Neural cell (in vitro differentiated cells): ENCODE results near the gene NUP133. TPM values are rescaled to one million over a fixed set of nuclear protein-coding genes. Genes with fewer than 3 reads are reported as not detected.

ENCODE experiments used
- H2AFZ ChIP-seq: fragments of 200-600, 300-800 bp; sonication (generic), shearing (Covaris generic); 2 replicates; pipeline ENCODE4 v1.6.0; 2014; ENCODE audit warnings: low read depth, mild to moderate bottlenecking, antibody characterized with exemption, low read length, moderate library complexity
- H3F3A ChIP-seq: fragments of 200-600 bp; shearing (Covaris generic); 2 replicates; pipeline ENCODE4 v1.6.1; 2016; ENCODE audit warnings: mild to moderate bottlenecking, moderate library complexity, mixed read lengths, antibody characterized with exemption, low read length; ENCODE audit not compliant: insufficient read depth, poor library complexity, severe bottlenecking
- H3K27ac ChIP-seq: fragments of 200-600, 300-800 bp; sonication (generic), shearing (Covaris generic); 2 replicates; pipeline ENCODE4 v1.5.1; 2014; ENCODE audit warnings: mild to moderate bottlenecking, low read length, moderate library complexity
- H3K27me3 ChIP-seq: fragments of 300-800, 200-600 bp; sonication (generic), shearing (Covaris generic); 2 replicates; pipeline ENCODE4 v1.6.0; 2014; ENCODE audit warnings: mild to moderate bottlenecking, low read depth, low read length, moderate library complexity; ENCODE audit not compliant: insufficient read depth
- H3K36me3 ChIP-seq: fragments of 300-800, 200-600 bp; sonication (generic), shearing (Covaris generic); 2 replicates; pipeline ENCODE4 v1.5.1; 2014; ENCODE audit warnings: mild to moderate bottlenecking, antibody characterized with exemption, low read length, moderate library complexity; ENCODE audit not compliant: insufficient read depth
- H3K4me2 ChIP-seq: fragments of 300-800, 200-600 bp; sonication (generic), shearing (Covaris generic); 2 replicates; pipeline ENCODE4 v1.6.0; 2014; ENCODE audit warnings: mild to moderate bottlenecking, low read length
- H3K4me3 ChIP-seq: fragments of 300-800, 200-600 bp; sonication (generic), shearing (Covaris generic); 2 replicates; pipeline ENCODE4 v1.5.1; 2014; ENCODE audit warnings: mild to moderate bottlenecking, low read length, moderate library complexity
- H3K79me2 ChIP-seq: fragments of 200-600 bp; shearing (Covaris generic); replicated peaks from 2 replicates; pipeline ENCODE4 v1.6.0; 2014; ENCODE audit warnings: mild to moderate bottlenecking, low read length, moderate library complexity; ENCODE audit not compliant: insufficient read depth
- H3K9ac ChIP-seq: fragments of 300-800, 200-600 bp; sonication (generic), shearing (Covaris generic); 2 replicates; pipeline ENCODE4 v1.6.1; 2016; ENCODE audit warnings: mild to moderate bottlenecking, low read length, mixed read lengths
- H3K9me2 ChIP-seq: fragments of 200-600 bp; shearing (Covaris generic); 2 replicates; pipeline ENCODE4 v1.6.1; 2016; ENCODE audit warnings: mild to moderate bottlenecking, low read length, mixed read lengths; ENCODE audit not compliant: insufficient read depth
- H3K9me3 ChIP-seq: fragments of 200-600, 300-800 bp; sonication (generic), shearing (Covaris generic); 2 replicates; pipeline ENCODE4 v1.6.1; 2016; ENCODE audit warnings: mild to moderate bottlenecking, mixed run types, low read length, moderate library complexity, mixed read lengths
- H4K20me1 ChIP-seq: fragments of 200-600 bp; shearing (Covaris generic); 2 replicates; pipeline ENCODE4 v1.6.1; 2016; ENCODE audit warnings: mild to moderate bottlenecking, mixed run types; ENCODE audit not compliant: insufficient read depth
- CTCF ChIP-seq: fragments of 450-650 bp; IDR thresholded peaks from 2 replicates; pipeline ENCODE4 v1.5.1; 2014; ENCODE audit warnings: antibody characterized with exemption, mild to moderate bottlenecking, moderate library complexity; ENCODE audit not compliant: poor library complexity, severe bottlenecking
- EP300 ChIP-seq: fragments of 450-650 bp; conservative IDR thresholded peaks from 2 replicates; pipeline ENCODE4 v1.6.1; 2014; ENCODE audit warnings: antibody characterized with exemption, mild to moderate bottlenecking, moderate library complexity; ENCODE audit not compliant: poor library complexity, severe bottlenecking
- EZH2 ChIP-seq: fragments of 200-600, 300-800 bp; shearing (Covaris generic), sonication (generic); IDR thresholded peaks from 2 replicates; pipeline ENCODE4 v1.6.1; 2014; ENCODE audit warnings: antibody characterized with exemption, low read length, borderline replicate concordance, mild to moderate bottlenecking; ENCODE audit not compliant: insufficient read depth, poor library complexity, severe bottlenecking
- MXI1 ChIP-seq: fragments of 450-650 bp; conservative IDR thresholded peaks from 2 replicates; pipeline ENCODE4 v1.6.1; 2014; ENCODE audit warnings: antibody characterized with exemption, mild to moderate bottlenecking; ENCODE audit not compliant: poor library complexity, severe bottlenecking
- POLR2AphosphoS5 ChIP-seq: IDR thresholded peaks from 2 replicates; pipeline ENCODE4 v1.6.1; 2012
- RAD21 ChIP-seq: fragments of 450-650 bp; conservative IDR thresholded peaks from 2 replicates; pipeline ENCODE4 v1.6.1; 2014; ENCODE audit warnings: antibody characterized with exemption, mild to moderate bottlenecking, moderate library complexity
- REST ChIP-seq: IDR thresholded peaks from 2 replicates; pipeline ENCODE4 v1.6.1; 2012; ENCODE audit warnings: borderline replicate concordance
- SMC3 ChIP-seq: fragments of 450-650 bp; conservative IDR thresholded peaks from 2 replicates; pipeline ENCODE4 v1.6.1; 2014; ENCODE audit warnings: antibody characterized with exemption, mild to moderate bottlenecking, moderate library complexity; ENCODE audit not compliant: poor library complexity
- TAF1 ChIP-seq: IDR thresholded peaks from 2 replicates; pipeline ENCODE4 v1.6.1; 2012; ENCODE audit warnings: low read depth
- polyA plus RNA-seq: library from polyadenylated mRNA; depleted of rRNA; stranded (reverse); fragments of >200 nt; gene quantifications from 2 replicates; pipeline ENCODE4 v1.2.3, GENCODE V29; 2014

Gene NUP133
- polyA plus RNA-seq, 1 donor from 2014 or later: 73.4 TPM

GRCh38 chr1:229456016-229456415 is 52.1 kb downstream of the NUP133 start:
- Histone ChIP-seq H3K4me3 (no peak overlapping the region), H3K9me2 (no peaks in the 10 kb centered on the region), H4K20me1 (no peaks in the 10 kb centered on the region), H3K36me3 (peaks cover 2% of the 10 kb centered on the region), H3K79me2 (no peaks in the 10 kb centered on the region), H2AFZ (no peak overlapping the region), H3K27me3 (no peaks in the 10 kb centered on the region), H3K9me3 (no peaks in the 10 kb centered on the region), H3F3A (no peaks in the 10 kb centered on the region), H3K9ac (no peak overlapping the region), H3K27ac (no peak overlapping the region), H3K4me2 (no peak overlapping the region)
- TF ChIP-seq REST: no peak
- no peak for TF ChIP-seq POLR2AphosphoS5
- TF ChIP-seq TAF1: no peak
- TF ChIP-seq SMC3: no peak
- TF ChIP-seq MXI1: no peak
- TF ChIP-seq EZH2: no peak
- TF ChIP-seq CTCF: no peak
- TF ChIP-seq RAD21: no peak
- TF ChIP-seq EP300: no peak

GRCh38 chr1:229454056-229454455 is 54.1 kb downstream of the NUP133 start:
- H3K36me3 ChIP-seq: no peaks in the 10 kb centered on the region
- TF ChIP-seq REST (no peak), RAD21 (no peak), SMC3 (no peak), POLR2AphosphoS5 (no peak), EZH2 (no peak), EP300 (no peak)
- H3K79me2 ChIP-seq: no peaks in the 10 kb centered on the region

More at GRCh38 chr1:229454056-229454455, 54.1 kb downstream of the NUP133 start:
- Histone ChIP-seq H3K9me2 (no peaks in the 10 kb centered on the region), H4K20me1 (no peaks in the 10 kb centered on the region), H3F3A (no peaks in the 10 kb centered on the region), H3K27ac (no peak overlapping the region), H3K27me3 (no peaks in the 10 kb centered on the region), H2AFZ (no peak overlapping the region), H3K4me2 (no peak overlapping the region), H3K4me3 (no peak overlapping the region), H3K9ac (no peak overlapping the region), H3K9me3 (no peaks in the 10 kb centered on the region)
